Transverse colon (tissue), 3 donors: ENCODE data around the gene PPP1R12B.
"Not testable (repeated sequence)": the region's sequence is repeated elsewhere in the genome, so short reads cannot be mapped to it uniquely, and the experiment has no call there.

ENCODE experiments used
- CTCF ChIP-seq, 5 experiments: fragments of 200-600 bp in 3 of 5; fragments of 450-650 bp in 2 of 5; sonication (generic) in 3 of 5; IDR thresholded peaks; 1 replicate in 2 of 5; 2 replicates in 3 of 5; pipeline ENCODE4 v1.5.1; 2016 to 2017; ENCODE audit warnings: antibody characterized with exemption in 5 of 5, inconsistent platforms in 3 of 5, mild to moderate bottlenecking in 2 of 5, moderate library complexity in 1 of 5
- POLR2A ChIP-seq: fragments of 450-650 bp; IDR thresholded peaks from one replicate; pipeline ENCODE4 v1.6.1; 2016; ENCODE audit warnings: antibody characterized with exemption, mild to moderate bottlenecking, moderate library complexity

DNA sequence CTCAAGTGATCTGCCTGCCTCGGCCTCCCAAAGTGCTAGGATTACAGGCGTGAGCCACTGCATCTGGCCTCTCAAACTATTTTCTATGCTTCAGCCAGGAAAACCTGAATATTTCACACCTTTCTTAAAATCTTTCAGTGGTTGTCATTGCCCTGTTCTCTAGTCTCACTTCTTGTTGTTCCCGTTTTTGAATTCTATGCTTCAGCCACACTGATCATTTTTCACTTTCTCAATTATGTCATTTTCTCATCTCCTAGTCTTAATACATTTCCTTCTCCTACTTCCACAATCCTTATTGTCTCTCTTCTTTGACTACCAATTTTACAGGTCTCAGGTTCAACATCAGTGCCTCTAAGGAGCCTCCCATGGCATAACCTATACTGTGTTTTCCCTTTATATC, 26.7 kb downstream of the PPP1R12B start:
- not testable (repeated sequence) for TF ChIP-seq CTCF (IDR thresholded peaks at IDR 0.05); POLR2A
